ENCODE data around the gene CA6.
"Not testable (repeated sequence)": the region's sequence is repeated elsewhere in the genome, so short reads cannot be mapped to it uniquely, and the experiment has no call there.

The CA6 gene

DNA sequence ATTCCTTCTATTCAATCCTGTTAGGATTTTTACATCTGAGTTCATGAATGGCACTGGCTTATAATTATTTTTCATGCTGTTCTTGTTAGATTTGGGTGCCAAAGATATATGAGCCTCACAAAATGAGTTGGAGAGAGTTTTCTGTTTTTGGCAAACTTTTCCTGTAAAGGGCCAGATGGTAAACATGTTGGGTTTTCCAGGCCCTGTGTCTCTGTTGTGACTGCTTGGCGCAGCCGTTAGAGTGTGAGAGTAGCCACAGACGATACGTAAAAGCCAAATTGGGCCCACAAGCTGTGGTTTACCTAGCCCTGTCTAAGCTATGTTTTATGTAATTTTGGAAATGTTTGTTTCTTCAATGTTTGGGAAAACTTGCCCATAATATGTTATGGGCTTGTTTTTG, 15.6 kb upstream of the CA6 start:
- no peak for DNase-seq

DNA sequence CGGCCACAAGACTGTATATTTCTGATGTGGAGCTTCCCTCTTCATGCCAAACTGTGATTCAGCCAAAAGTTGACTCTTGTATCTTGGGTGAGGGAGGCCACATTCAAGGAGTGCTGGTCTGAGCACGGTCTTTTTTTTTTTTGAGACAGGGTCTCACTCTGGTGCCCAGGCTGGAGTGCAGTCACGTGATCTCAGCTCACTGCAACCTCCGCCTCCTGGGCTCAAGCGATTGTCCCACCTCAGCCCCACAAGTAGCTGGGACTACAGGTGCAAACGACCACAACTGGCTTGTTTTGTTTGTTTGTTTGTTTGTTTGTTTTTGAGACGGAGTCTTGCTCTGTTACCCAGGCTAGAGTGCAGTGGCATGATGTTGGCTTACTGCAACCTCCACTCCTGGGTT, 8.6 kb upstream of the CA6 start:
- not testable (repeated sequence) for DNase-seq

DNA sequence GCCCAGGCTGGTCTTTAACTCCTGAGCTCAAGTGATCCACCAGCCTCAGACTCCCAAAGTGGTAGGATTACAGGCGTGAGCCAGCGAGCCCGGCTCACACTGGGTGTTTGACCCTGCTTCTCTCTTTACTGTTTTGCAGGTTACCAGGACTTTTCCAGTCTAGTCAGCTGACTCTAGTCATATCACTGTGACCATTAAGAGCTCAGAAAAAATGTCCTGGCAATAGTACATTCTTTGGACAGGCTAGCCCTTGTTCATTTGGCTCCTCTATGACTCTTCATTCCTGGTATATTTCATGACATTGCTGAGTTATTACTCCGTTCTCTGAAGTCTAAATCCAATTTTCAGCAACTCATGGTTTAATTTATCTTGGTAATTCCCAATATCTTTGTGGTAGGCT, 8.0 kb upstream of the CA6 start:
- no peak for DNase-seq

DNA sequence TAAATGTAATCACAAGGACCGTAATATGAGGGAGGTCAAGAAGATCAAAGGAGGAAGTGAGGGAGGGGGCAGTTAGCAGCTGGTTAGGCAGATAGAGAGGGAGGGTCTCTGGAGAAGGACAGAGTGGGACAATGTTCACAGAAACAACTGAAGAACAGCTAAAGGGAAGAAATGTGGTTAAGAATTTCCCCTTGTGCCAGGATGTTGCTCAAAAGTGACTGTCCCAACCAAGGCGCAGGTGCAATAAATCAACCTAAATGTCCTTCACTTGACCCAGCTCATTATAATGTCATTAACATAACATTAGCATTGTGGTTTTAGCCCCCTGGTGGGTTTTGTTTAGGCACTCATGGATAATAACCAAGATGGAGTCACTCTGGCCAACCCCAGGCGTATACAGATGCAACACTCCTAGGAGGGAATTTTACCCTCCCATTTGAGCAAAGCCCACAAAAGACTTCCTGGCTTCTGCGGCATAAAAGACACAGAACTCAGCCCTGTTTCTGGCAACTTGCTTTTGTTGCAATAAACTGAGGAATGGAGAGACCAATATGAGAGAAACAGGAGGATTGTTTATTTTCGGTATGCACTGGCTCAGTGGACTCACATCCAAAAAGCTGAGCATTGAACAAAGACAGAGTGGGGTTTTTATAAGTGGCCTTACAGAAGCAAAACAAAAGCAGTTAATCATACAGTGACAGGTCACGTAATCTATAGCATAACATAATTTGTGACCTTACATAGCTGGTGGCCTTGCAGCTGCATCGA, 7.3 kb upstream of the CA6 start:
- DNase-seq: no peak

DNA sequence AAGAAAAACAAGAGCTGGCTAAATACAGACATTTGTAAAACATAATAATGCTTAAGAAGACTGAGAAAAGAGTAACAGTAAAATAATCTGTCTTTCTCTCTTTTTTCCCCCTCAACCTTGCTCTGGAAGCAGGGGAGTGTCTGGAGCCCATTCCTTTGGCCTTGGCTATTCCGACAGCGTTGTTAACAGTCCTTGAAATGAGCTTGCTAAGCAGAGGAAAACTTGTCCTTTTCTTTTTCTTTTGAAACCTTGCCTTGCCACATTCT, 6.7 kb upstream of the CA6 start:
- DNase-seq: no peak

DNA sequence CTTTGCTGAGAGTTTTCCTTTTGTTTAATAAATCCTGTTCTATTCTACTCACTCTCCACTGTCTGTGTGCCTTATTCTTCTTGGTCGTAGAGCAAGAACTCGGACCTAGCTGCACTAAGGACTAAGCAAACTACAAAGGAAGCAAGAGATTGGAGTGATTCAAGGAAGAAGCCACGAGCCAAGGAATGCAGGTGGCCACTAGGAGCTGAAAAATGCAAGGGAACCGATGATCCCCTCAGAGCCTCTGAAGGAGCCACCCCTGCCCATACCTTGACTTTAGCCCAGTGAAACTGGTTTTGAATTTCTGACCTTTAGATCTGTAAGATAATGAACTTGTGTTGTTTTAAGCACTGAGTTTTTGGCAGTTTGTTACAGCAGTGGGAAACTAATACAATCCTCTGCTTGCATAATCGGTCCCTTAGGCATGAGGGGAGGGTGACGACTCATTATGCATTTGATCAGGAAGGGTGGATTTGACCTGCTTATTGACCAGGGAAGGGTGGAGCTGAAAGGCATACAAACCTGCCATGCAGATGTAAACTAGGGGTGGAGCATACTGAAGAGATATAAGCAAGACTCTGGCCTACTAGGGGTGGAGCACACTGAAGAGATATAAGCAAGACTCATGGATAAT, 6.2 kb upstream of the CA6 start:
- DNase-seq: no peak

DNA sequence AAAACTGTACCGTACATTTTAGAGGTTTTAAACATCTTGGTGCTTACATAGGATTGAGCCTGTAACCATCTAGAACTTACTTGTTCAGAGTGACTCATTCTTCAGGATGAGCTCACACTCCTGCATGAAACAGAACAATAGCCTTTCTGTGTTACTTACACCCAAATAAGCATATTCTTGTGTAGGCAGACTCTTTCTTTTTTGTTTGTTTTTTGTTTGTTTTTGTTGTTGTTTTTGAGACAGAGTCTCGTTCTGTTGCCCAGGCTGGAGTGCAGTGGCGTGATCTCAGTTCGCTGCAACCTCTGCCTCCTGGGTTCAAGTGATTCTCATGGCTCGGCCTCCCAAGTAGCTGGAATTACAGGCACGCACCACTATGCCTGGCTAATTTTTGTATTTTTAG, 3.8 kb upstream of the CA6 start:
- DNase-seq: no peak

DNA sequence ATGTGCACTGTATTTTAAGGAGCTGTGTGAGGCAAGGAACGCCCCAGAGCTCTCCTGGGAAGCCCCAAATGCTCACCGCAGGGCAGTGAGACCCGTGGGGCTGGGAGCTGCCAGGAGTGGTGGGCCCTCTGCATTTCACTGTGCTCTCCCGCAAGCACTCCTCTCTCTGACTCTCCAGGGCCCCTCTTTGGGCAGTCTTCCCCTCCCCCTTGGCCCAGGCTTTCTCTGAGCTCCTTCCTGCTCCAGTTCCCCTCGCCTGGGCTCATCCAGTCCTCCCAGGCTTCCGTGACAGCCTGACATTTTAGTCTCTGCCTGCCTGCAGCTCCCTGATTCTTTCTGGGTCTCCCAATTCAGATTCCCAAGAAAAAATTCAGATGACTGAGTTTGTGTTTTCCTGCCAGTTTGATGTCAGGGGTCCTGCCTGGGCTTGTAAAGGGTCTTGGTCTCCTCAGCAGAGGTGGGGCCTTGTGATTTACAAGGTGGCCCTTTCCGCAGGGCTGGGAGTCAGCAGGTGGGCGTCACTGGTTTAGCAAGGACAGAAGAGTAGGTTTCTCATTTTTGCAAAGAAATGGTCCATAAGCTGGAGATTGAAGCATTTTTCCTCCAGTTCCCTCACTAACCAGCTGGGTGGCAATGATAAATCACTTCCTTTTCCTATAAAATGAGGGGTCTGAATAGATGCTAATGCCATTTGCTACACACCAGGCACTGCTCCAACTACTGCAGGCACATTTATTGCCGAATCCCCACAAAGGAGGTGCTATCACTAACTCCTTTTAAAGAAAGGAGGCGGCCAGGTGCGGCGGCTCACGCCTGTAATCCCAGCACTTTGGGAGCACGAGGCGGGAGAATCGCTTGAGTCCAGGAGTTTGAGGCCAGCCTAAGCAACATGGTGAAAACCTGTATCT, 1.9 kb upstream of the CA6 start:
- DNase-seq: no peak

DNA sequence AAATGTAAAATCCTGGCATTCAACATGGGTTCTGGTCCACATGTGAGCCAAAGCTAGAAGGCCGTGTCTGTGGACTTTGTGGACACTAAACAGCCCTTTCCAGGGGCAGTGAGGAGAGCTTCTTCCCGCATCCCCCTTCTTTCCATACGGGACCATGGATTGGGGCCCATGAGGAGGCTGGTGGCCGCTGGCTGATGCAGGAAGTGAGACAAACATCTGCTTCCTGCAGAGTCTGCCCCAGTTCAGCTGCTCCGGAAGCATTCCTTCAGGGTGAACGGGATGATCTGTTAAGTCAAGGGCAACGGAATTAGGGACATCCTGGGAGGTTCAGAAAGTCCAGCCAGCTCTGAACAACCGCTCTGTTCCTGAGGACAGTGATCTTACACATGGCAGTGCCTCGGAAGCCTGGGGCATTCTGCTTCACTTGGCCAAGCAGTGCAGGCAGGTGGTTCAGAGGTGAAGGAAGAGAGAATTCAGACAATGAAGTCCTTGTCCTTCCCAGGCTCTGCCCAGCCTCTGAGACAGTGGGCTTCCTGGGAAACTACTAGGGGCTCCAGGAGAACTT, 1.5 kb downstream of the CA6 start:
- peak; percentile 51 for DNase-seq

DNA sequence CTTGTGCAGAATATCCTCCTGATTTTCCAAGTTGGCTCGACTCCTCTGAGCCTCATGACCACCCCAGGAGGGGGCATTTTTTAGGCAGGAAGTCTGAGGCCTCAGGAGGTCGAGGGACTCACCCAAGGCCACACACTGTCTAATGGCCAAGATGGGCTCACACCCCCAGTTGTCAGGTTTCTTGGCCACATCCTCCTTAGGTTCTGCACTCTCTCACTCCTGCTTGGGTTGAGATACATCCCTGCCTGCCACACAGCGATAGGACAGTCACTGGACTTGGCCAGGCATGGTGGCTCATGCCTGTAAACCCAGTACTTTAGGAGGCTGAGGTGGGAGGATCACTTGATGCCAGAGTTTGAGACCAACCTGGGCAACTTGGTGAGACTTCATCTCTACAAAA, 4.6 kb downstream of the CA6 start:
- DNase-seq: no peak

DNA sequence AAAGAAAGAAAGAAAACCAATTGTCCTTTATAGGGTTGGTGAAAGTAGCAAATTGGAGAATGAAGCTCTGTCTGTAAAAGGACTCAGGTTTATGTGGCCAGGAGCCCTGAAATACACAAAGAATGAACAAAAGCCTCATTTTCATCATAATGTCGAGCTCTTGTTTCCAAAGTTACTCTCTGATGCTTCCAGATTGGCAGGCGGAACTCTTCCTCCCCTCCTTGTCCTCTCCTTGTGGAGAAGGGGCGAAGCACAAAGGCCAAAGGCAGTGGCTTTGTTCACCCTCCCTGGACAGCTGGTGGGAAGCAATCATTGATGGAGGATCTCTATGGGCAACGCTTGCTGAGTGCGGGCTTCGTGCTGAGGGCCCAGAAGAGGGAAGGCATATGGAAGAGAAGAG, 5.6 kb downstream of the CA6 start:
- DNase-seq: no peak

DNA sequence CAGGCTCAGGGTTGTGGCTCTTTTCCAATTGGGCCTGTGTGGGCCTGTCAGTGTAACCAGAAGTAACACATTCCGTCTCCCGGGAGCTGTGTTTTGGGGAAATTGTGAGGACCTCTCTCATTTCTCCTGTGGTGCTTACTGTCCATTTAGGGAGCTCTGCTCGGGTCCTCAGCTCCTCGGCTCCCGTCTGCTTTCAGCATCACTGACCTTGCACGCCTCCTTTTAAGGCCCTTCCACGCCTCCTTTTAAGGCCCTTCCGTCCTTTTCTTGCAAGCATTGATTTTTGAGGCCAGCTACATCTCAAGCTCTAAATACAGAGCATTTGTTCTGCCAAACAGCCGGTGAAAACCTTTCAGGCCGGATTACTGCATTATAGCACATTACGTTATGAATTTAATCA, 9.7 kb downstream of the CA6 start:
- no peak for DNase-seq

DNA sequence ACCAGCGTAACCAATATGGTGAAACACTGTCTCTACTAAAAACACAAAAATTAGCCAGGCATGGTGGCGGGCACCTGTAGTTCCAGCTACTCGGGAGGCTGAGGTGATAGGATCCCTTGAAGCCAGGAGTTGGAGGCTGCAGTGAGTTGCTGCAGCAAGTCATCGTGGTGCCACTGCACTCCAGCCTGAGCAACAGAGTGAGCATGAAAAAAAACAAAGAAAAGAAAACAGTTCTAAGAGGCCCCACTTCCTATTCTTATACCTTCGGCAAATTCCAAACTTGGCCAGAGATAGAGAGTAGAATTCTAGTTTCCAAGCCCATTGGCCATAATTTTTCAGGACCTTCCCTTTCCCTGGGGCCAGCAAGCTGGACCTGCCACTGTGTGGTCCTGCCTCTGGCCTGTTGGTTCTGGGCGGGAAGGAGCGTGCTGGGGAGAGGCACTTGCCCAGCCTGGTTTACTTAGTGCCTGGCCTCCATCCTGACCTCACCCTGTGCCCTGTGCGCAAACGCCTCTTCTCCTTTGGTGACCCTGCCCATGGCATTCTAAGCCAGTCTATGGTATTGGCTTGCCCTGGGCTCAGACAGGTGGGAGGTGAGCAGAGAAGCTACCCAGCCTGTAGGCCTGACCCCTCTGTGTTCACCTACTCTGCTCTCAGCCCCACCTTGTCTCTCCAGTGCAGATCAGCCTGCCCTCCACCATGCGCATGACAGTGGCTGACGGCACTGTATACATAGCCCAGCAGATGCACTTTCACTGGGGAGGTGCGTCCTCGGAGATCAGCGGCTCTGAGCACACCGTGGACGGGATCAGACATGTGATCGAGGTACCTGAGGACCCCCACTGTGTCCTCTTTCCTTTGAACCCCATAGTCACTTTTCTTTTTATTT, 11.0 kb downstream of the CA6 start:
- no peak for DNase-seq

DNA sequence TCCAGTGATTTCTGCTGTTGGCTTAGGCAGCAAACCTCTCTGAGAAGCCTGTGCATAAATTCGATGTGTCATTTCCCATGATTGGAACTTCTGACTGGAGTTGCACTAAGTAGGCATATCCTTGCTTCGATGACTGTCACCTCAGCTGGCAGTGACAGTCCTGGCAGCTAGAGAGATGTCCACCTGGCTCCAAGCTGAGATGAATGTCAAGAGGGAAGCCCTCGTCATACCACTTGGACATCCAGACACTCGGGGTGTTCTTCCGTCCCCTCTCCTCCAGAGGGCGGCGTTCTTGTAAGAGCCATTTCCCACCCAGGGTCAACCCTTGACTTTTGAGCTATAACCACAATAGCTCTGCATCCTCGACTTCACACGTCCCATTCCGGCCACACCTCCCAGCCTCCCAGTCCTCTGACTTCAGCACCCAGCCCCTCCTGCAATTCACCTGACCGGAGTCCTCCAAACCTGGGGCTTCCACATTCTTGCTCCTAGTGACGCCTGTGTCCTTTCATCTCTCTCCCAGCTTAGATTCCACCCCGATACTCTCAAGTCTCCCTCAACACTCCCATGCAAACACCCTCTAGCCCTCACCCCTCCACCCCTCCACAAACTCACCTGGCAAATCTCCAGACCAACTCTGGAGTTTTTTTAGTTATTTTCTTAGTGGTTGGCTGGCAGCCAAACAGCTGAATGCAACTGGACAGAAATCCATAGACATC, 17.3 kb downstream of the CA6 start:
- DNase-seq: no peak

DNA sequence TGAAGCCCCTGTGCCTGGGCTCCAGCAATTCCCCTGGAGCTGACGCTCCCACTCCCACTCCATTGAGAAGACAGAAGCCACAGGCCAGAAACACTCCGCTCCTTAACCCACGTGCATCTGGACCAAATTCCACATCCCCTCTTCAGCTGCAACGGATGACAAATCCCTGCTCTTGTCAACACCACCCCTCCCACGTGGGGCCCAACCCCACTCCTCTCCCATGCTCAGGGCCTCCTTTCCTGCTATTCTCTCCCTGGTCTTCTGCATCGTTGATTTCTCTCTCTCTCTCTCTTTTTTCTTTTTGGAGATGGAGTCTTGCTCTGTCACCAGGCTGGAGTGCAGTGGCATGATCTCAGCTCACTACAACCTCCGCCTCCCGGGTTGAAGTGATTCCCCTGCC, 18.3 kb downstream of the CA6 start:
- DNase-seq: no peak

DNA sequence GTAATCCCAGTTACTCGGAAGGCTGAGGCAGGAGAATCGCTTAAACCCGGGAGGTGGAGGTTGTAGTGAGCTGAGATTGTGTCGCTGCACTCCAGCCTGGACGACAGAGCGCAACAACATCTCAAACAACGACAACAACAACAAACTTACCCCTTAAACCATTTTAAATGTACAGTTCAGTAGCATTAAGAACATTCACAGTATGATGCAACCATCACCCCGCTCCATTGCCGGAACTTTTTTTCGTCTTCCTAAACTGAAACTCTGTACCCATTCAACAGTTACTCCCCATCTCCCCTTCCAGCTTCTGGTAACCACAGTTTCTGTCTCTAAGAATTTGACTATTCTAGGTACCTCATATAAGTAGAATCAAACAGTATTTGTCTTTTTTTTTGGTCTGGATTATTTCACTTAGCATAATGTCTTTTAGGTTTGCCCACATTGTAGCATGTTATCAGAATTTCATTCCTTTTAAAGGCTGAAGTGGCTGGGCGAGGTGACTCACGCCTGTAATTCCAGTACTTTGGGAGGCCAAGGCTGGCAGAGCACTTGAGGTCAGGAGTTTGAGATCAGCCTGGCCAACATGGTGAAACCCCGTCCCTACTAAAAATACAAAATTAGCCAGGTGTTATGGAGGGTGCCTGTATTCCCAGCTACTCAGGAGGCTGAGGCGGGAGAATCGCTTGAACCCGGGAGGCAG, 19.6 kb downstream of the CA6 start:
- no peak for DNase-seq

DNA sequence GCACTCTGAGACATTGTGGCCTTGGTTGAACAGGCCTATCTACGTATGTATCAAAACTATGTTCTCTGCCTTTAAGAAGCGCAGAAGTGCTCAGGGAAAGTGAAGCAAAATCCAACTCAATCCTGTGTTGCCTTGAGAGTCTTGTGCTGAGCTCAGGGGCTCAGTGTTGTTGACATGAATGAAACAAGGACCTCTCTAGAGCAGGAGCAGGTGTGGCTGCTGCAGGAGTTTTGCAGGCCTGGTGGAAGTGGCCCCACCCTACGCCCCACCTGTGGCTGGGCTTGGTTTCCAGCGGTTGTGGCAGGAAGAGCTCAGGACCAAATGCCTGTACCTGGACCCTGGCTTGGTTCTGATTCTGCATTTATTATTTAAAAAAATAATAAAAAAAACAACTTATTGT, 20.9 kb downstream of the CA6 start:
- no peak for DNase-seq

DNA sequence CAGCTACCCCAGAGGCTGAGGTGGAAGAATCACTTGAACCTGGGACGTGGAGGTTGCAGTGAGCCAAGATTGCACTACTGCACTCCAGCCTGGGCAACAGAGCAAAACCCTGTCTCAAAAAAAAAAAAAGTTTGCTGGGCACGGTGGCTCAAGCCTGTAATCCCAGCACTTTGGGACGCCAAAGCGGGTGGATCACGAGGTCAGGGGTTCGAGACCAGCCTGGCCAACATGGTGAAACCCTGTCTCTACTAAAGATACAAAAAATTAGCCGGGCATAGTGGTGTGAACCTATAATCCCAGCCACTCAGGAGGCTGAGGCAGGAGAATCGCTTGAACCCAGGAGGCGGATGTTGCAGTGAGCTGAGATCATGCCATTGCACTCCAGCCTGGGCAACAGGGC, 23.2 kb downstream of the CA6 start:
- not testable (repeated sequence) for DNase-seq

DNA sequence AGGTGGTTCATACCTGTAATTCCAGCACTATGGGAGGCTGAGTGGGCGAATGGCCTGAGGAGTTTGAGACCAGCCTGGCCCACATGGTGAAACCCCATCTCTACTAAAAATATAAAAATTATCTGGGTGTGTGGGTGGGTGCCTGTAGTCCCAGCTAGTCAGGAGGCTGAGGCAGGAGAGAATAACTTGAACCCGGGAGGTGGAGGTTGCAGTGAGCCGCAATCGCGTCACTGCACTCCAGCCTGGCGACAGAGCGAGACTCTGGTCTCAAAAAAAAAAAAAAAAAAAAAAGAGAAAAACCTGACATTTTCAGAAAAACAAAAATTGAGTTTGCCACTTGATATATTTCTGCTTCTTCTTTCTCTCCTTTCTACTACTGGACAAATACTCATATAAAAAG, 24.3 kb downstream of the CA6 start:
- no peak for DNase-seq

DNA sequence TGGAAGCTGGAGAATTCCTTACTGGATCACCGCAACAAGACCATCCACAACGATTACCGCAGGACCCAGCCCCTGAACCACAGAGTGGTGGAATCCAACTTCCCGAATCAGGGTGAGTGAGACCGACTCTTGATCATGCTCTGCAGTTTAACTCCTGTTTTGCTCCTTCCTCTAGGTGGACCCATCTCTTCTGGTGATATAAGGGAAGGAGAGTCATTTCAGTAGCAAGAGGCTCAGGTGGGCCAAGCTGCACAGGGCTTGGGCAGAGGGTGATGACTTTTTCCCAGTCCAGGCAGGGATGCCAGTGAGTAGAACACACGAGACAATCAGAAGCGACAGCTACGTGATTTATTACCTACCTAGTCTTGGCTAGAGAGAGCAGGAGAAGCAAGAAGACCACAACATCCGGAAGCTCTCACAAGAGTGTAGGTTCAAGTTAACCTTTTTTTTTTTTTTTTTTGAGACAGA, 25.2 kb downstream of the CA6 start:
- no peak for DNase-seq

DNA sequence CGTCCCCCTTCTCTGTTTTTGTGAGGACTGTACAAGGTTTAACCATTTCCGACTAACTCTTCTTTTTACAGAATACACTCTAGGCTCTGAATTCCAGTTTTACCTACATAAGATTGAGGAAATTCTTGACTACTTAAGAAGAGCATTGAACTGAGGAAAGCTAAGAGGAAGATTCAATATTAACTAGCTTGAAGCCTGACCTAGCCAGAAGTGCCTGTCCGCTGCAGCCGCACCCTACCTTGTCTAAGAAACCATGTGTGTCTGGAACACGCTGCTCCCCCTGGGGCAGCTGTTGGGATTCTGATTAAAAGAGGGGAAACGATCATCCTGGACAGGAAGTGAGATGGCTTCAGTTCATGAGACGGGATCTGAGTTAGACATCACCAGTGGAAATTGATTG, 28.9 kb downstream of the CA6 start:
- no peak for DNase-seq
